ENCODE data around the gene TRMT13.
"Not testable (repeated sequence)": the region's sequence is repeated elsewhere in the genome, so short reads cannot be mapped to it uniquely, and the experiment has no call there.

The TRMT13 gene

DNA sequence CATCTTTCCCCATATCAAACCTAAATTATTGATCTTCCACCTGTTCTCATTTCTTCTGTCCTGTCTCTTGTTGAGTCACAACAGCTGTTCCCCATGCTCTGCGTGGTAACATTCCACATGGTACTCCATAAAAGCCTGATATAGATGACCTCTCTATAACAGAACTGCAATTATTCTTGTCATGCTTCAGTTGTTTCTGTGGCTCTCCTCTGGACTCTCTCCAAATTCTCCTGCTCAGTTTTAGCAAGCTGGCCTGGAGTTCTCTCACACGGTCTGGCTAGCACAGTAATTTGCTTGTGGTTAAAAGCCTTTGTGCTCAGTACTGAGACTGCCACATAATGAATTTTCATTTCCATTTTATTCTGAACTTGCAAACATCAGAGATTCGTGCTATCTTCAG is 55.7 kb downstream of the TRMT13 start:
- Histone ChIP-seq H3K27me3 (ENCODE audit: insufficient read depth, poor library complexity, severe bottlenecking) (no peaks in the 10 kb centered on the region), H3K27ac (replicated peaks) (no peak overlapping the region), H3K4me3 (replicated peaks; ENCODE audit: insufficient read depth, low read length) (no peak overlapping the region)
- TF ChIP-seq GABPA (IDR thresholded peaks at IDR 0.05; ENCODE audit: low read depth) (no peak), SPI1 (IDR thresholded peaks at IDR 0.05; ENCODE audit: borderline replicate concordance, low read depth) (no peak), POLR2AphosphoS5 (IDR thresholded peaks at IDR 0.05; ENCODE audit: low read depth) (no peak)
- TF ChIP-seq, protein P1, sequence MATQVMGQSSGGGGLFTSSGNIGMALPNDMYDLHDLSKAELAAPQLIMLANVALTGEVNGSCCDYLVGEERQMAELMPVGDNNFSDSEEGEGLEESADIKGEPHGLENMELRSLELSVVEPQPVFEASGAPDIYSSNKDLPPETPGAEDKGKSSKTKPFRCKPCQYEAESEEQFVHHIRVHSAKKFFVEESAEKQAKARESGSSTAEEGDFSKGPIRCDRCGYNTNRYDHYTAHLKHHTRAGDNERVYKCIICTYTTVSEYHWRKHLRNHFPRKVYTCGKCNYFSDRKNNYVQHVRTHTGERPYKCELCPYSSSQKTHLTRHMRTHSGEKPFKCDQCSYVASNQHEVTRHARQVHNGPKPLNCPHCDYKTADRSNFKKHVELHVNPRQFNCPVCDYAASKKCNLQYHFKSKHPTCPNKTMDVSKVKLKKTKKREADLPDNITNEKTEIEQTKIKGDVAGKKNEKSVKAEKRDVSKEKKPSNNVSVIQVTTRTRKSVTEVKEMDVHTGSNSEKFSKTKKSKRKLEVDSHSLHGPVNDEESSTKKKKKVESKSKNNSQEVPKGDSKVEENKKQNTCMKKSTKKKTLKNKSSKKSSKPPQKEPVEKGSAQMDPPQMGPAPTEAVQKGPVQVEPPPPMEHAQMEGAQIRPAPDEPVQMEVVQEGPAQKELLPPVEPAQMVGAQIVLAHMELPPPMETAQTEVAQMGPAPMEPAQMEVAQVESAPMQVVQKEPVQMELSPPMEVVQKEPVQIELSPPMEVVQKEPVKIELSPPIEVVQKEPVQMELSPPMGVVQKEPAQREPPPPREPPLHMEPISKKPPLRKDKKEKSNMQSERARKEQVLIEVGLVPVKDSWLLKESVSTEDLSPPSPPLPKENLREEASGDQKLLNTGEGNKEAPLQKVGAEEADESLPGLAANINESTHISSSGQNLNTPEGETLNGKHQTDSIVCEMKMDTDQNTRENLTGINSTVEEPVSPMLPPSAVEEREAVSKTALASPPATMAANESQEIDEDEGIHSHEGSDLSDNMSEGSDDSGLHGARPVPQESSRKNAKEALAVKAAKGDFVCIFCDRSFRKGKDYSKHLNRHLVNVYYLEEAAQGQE (IDR thresholded peaks at IDR 0.05; ENCODE audit: insufficient replicate concordance, low read depth): no peak
- TF ChIP-seq, protein P2, sequence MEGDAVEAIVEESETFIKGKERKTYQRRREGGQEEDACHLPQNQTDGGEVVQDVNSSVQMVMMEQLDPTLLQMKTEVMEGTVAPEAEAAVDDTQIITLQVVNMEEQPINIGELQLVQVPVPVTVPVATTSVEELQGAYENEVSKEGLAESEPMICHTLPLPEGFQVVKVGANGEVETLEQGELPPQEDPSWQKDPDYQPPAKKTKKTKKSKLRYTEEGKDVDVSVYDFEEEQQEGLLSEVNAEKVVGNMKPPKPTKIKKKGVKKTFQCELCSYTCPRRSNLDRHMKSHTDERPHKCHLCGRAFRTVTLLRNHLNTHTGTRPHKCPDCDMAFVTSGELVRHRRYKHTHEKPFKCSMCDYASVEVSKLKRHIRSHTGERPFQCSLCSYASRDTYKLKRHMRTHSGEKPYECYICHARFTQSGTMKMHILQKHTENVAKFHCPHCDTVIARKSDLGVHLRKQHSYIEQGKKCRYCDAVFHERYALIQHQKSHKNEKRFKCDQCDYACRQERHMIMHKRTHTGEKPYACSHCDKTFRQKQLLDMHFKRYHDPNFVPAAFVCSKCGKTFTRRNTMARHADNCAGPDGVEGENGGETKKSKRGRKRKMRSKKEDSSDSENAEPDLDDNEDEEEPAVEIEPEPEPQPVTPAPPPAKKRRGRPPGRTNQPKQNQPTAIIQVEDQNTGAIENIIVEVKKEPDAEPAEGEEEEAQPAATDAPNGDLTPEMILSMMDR (IDR thresholded peaks at IDR 0.05; ENCODE audit: insufficient read depth, low read length): no peak
- DNase-seq (ENCODE audit: low read depth in 1 of 2, low spot score in 1 of 2): no peak

DNA sequence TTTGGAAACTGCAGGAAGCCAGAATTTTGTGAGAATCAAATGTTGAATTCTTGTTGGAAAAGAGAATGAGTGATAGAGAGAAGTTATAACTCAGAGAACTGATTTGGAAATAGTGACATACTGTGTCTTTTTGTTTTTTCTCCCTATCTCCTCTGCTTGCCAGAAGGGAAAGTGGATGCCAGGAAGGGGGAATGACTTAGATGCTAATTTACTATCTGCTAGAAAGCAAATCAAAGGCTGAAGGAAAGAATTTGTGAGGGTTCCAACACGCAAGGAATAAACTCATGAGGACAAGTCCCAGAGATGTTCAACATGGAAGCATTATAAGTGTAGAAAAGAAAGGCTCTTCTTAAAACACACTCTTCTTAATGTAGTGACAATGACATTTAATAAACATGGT is 65.6 kb downstream of the TRMT13 start:
- H3K27me3 ChIP-seq (ENCODE audit: insufficient read depth, poor library complexity, severe bottlenecking): no peaks in the 10 kb centered on the region
- no peak overlapping the region for H3K4me3 ChIP-seq (replicated peaks; ENCODE audit: insufficient read depth, low read length)
- TF ChIP-seq, protein P2 (IDR thresholded peaks at IDR 0.05; ENCODE audit: insufficient read depth, low read length): no peak
- TF ChIP-seq POLR2AphosphoS5 (IDR thresholded peaks at IDR 0.05; ENCODE audit: low read depth) (no peak), SPI1 (IDR thresholded peaks at IDR 0.05; ENCODE audit: borderline replicate concordance, low read depth) (no peak), GABPA (IDR thresholded peaks at IDR 0.05; ENCODE audit: low read depth) (no peak)
- TF ChIP-seq, protein P1 (IDR thresholded peaks at IDR 0.05; ENCODE audit: insufficient replicate concordance, low read depth): no peak
- no peak overlapping the region for H3K27ac ChIP-seq (replicated peaks)
- DNase-seq (ENCODE audit: low read depth in 1 of 2, low spot score in 1 of 2): no peak

DNA sequence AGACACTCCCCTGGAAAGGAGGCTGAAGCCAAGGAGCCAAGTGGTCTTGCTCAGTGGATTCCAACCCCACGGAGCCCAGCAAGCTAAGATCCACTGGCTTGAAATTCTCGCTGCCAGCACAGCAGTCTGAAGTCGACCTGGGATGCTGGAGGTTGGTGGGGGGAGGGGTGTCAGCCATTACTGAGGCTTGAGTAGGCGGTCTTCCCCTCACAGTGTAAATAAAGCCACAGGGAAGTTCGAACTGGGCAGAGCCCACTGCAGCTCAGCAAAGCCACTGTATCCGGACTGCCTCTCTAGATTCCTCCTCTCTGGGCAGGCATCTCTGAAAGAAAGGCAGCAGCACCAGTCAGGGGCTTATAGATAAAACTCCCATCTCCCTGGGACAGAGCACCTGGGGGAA is 67.1 kb downstream of the TRMT13 start:
- not testable (repeated sequence) for DNase-seq (ENCODE audit: low read depth in 1 of 2, low spot score in 1 of 2); H3K4me3 ChIP-seq (replicated peaks; ENCODE audit: insufficient read depth, low read length); H3K27ac ChIP-seq (replicated peaks); H3K27me3 ChIP-seq (ENCODE audit: insufficient read depth, poor library complexity, severe bottlenecking)

Measured in HL-60 (cell line).